ENCODE results near the gene CSPG5.

- no peak for TF ChIP-seq CTCF (IDR thresholded peaks at IDR 0.05; ENCODE audit: poor library complexity, severe bottlenecking)
- TF ChIP-seq SMC3 (conservative IDR thresholded peaks at IDR 0.05; ENCODE audit: poor library complexity): no peak
- TF ChIP-seq RAD21 (conservative IDR thresholded peaks at IDR 0.05): no peak
- no peak for TF ChIP-seq POLR2AphosphoS5 (IDR thresholded peaks at IDR 0.05)
- no peak for TF ChIP-seq EZH2 (IDR thresholded peaks at IDR 0.05; ENCODE audit: borderline replicate concordance, insufficient read depth, low read length, poor library complexity, severe bottlenecking)
- TF ChIP-seq TAF1 (IDR thresholded peaks at IDR 0.05; ENCODE audit: low read depth): no peak
- TF ChIP-seq MXI1 (conservative IDR thresholded peaks at IDR 0.05; ENCODE audit: poor library complexity, severe bottlenecking): no peak
Observed at GRCh38 chr3:47607335-47607734, 28.7 kb upstream of the CSPG5 start.
